Measurements from ENCODE around the gene TMTC2.

The TMTC2 gene

GRCh38 chr12:82647853-82648252 lies 38.9 kb upstream of the TMTC2 start:
- ChIA-PET POLR2A (no interaction called here), CTCF (no interaction called here)
- Histone ChIP-seq H3K36me3 (ENCODE audit: control insufficient read depth in 2 of 2, insufficient read depth in 1 of 2, low read length in 2 of 2) (no peaks in the 10 kb centered on the region), H3K9me3 (ENCODE audit: control insufficient read depth, insufficient read depth, low read depth, low read length) (no peaks in the 10 kb centered on the region), H3K27ac (ENCODE audit: extremely low read depth, low read depth, low read length) (no peak overlapping the region), H3K4me3 (ENCODE audit: low read depth, low read length) (no peak overlapping the region), H3K4me1 (ENCODE audit: control insufficient read depth, insufficient read depth, low read length) (peaks cover 7% of the 10 kb centered on the region)
- TF ChIP-seq PRDM1 (tag by site-specific recombination; IDR thresholded peaks at IDR 0.05) (no peak), ZFP41 (tag by site-specific recombination; IDR thresholded peaks at IDR 0.05; ENCODE audit: borderline replicate concordance) (no peak), GLIS1 (tag by site-specific recombination; IDR thresholded peaks at IDR 0.05) (no peak), ZNF449 (tag by site-specific recombination; IDR thresholded peaks at IDR 0.05) (no peak), ZIC2 (tag by site-specific recombination; IDR thresholded peaks at IDR 0.05) (no peak), ZFHX2 (tag by site-specific recombination; conservative IDR thresholded peaks at IDR 0.05) (no peak), ZFP37 (tag by site-specific recombination; IDR thresholded peaks at IDR 0.05) (no peak), ZNF629 (tag by site-specific recombination; IDR thresholded peaks at IDR 0.05) (no peak), SCRT1 (tag by site-specific recombination; IDR thresholded peaks at IDR 0.05; ENCODE audit: borderline replicate concordance) (no peak), ZNF571 (tag by site-specific recombination; IDR thresholded peaks at IDR 0.05) (no peak), ZBTB48 (tag by site-specific recombination; IDR thresholded peaks at IDR 0.05) (no peak), KLF1 (tag by site-specific recombination; IDR thresholded peaks at IDR 0.05) (no peak), TSHZ1 (tag by site-specific recombination; IDR thresholded peaks at IDR 0.05; ENCODE audit: borderline replicate concordance) (no peak), GLI2 (tag by site-specific recombination; IDR thresholded peaks at IDR 0.05; ENCODE audit: borderline replicate concordance, low read depth) (no peak), MZF1 (tag by site-specific recombination; IDR thresholded peaks at IDR 0.05; ENCODE audit: borderline replicate concordance) (no peak)
- TF ChIP-seq, protein P1, sequence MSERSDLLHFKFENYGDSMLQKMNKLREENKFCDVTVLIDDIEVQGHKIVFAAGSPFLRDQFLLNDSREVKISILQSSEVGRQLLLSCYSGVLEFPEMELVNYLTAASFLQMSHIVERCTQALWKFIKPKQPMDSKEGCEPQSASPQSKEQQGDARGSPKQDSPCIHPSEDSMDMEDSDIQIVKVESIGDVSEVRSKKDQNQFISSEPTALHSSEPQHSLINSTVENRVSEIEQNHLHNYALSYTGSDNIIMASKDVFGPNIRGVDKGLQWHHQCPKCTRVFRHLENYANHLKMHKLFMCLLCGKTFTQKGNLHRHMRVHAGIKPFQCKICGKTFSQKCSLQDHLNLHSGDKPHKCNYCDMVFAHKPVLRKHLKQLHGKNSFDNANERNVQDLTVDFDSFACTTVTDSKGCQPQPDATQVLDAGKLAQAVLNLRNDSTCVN (tag by site-specific recombination; optimal IDR thresholded peaks at IDR 0.05), result no peak
- TF ChIP-seq, protein P2, sequence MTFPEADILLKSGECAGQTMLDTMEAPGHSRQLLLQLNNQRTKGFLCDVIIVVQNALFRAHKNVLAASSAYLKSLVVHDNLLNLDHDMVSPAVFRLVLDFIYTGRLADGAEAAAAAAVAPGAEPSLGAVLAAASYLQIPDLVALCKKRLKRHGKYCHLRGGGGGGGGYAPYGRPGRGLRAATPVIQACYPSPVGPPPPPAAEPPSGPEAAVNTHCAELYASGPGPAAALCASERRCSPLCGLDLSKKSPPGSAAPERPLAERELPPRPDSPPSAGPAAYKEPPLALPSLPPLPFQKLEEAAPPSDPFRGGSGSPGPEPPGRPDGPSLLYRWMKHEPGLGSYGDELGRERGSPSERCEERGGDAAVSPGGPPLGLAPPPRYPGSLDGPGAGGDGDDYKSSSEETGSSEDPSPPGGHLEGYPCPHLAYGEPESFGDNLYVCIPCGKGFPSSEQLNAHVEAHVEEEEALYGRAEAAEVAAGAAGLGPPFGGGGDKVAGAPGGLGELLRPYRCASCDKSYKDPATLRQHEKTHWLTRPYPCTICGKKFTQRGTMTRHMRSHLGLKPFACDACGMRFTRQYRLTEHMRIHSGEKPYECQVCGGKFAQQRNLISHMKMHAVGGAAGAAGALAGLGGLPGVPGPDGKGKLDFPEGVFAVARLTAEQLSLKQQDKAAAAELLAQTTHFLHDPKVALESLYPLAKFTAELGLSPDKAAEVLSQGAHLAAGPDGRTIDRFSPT (tag by site-specific recombination; IDR thresholded peaks at IDR 0.05), result no peak
- TF ChIP-seq, protein P3, sequence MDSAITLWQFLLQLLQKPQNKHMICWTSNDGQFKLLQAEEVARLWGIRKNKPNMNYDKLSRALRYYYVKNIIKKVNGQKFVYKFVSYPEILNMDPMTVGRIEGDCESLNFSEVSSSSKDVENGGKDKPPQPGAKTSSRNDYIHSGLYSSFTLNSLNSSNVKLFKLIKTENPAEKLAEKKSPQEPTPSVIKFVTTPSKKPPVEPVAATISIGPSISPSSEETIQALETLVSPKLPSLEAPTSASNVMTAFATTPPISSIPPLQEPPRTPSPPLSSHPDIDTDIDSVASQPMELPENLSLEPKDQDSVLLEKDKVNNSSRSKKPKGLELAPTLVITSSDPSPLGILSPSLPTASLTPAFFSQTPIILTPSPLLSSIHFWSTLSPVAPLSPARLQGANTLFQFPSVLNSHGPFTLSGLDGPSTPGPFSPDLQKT (IDR thresholded peaks at IDR 0.05; ENCODE audit: borderline replicate concordance, low read depth, low read length), result no peak
- TF ChIP-seq, protein P4, sequence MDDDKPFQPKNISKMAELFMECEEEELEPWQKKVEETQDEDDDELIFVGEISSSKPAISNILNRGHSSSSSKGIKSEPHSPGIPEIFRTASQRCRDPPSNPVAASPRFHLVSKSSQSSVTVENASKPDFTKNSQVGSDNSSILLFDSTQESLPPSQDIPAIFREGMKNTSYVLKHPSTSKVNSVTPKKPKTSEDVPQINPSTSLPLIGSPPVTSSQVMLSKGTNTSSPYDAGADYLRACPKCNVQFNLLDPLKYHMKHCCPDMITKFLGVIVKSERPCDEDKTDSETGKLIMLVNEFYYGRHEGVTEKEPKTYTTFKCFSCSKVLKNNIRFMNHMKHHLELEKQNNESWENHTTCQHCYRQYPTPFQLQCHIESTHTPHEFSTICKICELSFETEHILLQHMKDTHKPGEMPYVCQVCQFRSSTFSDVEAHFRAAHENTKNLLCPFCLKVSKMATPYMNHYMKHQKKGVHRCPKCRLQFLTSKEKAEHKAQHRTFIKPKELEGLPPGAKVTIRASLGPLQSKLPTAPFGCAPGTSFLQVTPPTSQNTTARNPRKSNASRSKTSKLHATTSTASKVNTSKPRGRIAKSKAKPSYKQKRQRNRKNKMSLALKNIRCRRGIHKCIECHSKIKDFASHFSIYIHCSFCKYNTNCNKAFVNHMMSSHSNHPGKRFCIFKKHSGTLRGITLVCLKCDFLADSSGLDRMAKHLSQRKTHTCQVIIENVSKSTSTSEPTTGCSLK (tag by site-specific recombination; IDR thresholded peaks at IDR 0.05), result no peak
- TF ChIP-seq, protein P5, sequence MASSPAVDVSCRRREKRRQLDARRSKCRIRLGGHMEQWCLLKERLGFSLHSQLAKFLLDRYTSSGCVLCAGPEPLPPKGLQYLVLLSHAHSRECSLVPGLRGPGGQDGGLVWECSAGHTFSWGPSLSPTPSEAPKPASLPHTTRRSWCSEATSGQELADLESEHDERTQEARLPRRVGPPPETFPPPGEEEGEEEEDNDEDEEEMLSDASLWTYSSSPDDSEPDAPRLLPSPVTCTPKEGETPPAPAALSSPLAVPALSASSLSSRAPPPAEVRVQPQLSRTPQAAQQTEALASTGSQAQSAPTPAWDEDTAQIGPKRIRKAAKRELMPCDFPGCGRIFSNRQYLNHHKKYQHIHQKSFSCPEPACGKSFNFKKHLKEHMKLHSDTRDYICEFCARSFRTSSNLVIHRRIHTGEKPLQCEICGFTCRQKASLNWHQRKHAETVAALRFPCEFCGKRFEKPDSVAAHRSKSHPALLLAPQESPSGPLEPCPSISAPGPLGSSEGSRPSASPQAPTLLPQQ (tag by site-specific recombination; IDR thresholded peaks at IDR 0.05), result no peak
